Measurements from ENCODE around the gene HLCS. TPM values are rescaled to one million over a fixed set of nuclear protein-coding genes. Genes with fewer than 3 reads are reported as not detected.

HLCS gene
- total and polyA plus RNA-seq, 7 donors = 3.0 to 26.0 (median 12.5) TPM

- DNase-seq = no peak
- no peak overlapping the region for H3K27ac ChIP-seq
- peaks cover 0 to 17% (median 4%) of the 10 kb centered on the region in 4 donors for H3K36me3 ChIP-seq
- no peak overlapping the region for H3K4me3 ChIP-seq
- TF ChIP-seq POLR2A (IDR thresholded peaks at IDR 0.05) (no peak), CTCF (IDR thresholded peaks at IDR 0.05) (no peak), POLR2AphosphoS5 (IDR thresholded peaks at IDR 0.05) (no peak), EP300 (IDR thresholded peaks at IDR 0.05) (no peak)
- 93 to 94% methylated on average over 4 of the region's 4 CpGs for WGBS, 2 donors
- intact Hi-C loops (cut with DNase I) = no loop called here
- H3K27me3 ChIP-seq = no peaks in the 10 kb centered on the region
- H3K4me1 ChIP-seq = peaks cover 0 to 20% (median 5%) of the 10 kb centered on the region in 4 donors
- H3K9me3 ChIP-seq = no peaks in the 10 kb centered on the region
Measured at GRCh38 chr21:36964398-36964797, 2.1 kb downstream of the HLCS start.

DNA sequence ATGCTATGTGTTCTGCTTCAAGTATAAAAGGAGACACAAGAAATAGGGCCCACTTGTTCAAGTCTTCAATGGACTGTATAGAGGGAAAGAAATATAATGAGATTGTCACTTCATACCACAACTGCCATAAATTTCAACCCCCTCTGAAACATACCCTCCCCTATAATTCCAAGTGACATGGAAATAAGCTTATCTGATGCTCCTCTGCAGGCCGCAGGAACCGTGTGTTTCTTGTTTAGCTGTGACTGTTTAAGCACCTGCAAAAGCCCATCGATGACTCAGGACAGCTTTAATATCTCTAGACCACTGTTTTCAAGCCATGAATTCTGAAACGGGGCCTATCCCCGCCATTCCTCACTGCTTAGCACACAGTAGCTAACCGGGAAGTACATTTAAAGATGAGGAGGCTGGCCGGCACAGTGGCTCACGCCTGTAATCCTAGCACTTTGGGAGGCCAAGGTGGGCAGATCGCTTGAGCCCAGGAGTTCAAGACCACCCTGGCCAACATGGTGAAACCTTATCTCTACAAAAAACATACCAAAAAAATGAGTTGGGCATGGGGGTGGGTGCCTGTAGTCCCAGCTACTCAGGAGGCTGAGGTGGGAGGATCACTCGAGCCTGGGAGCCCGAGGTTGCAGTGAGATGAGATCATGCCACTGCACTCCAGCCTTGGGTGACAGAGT is 4.2 kb downstream of the HLCS start:
- intact Hi-C loops (cut with DNase I) = no loop called here
- WGBS, 2 donors = 88 to 94% methylated on average over 11 of the region's 11 CpGs

DNA sequence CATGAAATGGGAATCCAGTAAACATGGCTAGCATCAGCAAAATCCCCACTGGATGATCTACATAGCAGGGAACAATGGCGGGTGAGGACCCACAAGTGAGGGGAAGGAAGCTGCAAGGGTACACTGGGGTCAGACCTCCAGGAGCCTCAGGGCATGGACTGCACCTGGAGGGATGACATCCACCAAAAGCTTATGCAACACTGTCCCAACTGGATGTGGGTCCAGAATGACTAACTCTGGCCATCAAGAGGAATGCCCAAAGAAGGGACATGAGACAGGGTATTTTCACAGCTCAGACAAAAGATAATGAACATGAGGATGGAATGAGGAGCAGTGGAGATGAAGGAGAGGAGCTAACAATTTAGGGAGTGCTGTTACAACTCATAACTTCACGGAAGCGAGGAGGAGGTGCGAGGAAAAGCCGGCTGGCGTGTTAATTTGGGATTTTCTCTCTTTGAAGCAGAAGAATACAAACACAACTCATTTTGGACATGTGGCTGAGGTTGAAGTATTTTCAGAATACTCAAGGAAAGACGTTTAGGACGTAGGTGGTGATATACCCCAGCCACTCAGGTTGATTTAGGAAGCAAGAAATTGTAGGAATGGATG is 5.7 kb downstream of the HLCS start:
- H3K4me1 ChIP-seq = peaks cover 0 to 8% (median 4%) of the 10 kb centered on the region in 4 donors
- DNase-seq = no peak
- no peaks in the 10 kb centered on the region for H3K9me3 ChIP-seq
- peaks cover 0 to 33% (median 4%) of the 10 kb centered on the region in 4 donors for H3K36me3 ChIP-seq
- WGBS, 2 donors = 96% methylated on average over 8 of the region's 8 CpGs
- H3K4me3 ChIP-seq = no peak overlapping the region
- H3K27ac ChIP-seq = no peak overlapping the region
- intact Hi-C loops (cut with DNase I) = no loop called here
- H3K27me3 ChIP-seq = no peaks in the 10 kb centered on the region
- TF ChIP-seq EP300 (IDR thresholded peaks at IDR 0.05) (no peak), POLR2AphosphoS5 (IDR thresholded peaks at IDR 0.05) (no peak), CTCF (IDR thresholded peaks at IDR 0.05) (no peak), POLR2A (IDR thresholded peaks at IDR 0.05) (no peak)

More for the DNA sequence above, 4.2 kb downstream of the HLCS start:
- no peaks in the 10 kb centered on the region for H3K9me3 ChIP-seq
- no peak for DNase-seq
- no peak for TF ChIP-seq EP300 (IDR thresholded peaks at IDR 0.05)
- TF ChIP-seq POLR2A (IDR thresholded peaks at IDR 0.05) = no peak
- no peak for TF ChIP-seq CTCF (IDR thresholded peaks at IDR 0.05)
- no peak for TF ChIP-seq POLR2AphosphoS5 (IDR thresholded peaks at IDR 0.05)
- H3K27me3 ChIP-seq = no peaks in the 10 kb centered on the region
- no peak overlapping the region for H3K27ac ChIP-seq
- H3K36me3 ChIP-seq = peaks cover 0 to 23% (median 4%) of the 10 kb centered on the region in 4 donors
- H3K4me3 ChIP-seq = no peak overlapping the region
- H3K4me1 ChIP-seq = peaks cover 0 to 17% (median 5%) of the 10 kb centered on the region in 4 donors

DNA sequence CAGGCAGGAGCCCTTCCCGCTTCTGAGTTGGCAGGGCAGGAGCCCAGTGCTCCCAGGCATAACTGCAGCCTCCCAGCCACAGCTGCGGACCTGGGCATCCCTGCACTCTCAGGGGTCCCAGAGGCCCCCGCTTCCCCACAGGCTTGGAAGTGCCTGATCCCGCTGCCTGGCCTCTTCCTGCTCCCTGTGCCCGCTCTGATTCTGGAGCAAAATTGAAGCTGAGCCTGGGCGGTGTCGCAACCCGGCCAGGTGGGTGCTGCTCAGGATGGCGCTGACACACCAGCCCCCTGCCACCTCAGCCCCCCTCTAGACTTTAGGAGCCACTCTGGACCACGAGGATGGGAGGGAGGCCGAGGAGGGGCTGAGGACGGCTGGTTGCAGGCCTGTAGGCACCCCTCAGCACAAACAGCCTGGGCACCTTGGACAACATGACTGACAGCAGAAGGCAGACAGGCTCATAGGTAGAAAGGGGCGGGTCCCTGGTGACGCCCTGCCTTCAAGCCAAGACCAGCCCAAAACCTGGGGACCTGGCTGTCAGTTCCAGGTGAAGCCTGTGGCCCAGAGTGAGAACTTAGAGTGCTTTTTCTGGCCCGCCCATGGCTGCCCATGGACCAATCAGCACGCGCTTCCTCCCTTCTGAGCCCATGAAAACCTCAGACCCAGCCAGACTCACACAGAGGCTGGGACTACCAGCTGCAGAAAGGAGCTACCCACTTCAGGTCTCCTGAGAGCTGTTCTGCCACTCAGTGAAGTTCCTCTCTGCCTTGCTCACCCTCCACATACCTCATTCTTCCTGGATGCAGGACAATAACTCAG is 7.2 kb downstream of the HLCS start:
- H3K4me3 ChIP-seq = no peak overlapping the region
- no peaks in the 10 kb centered on the region for H3K9me3 ChIP-seq
- H3K27ac ChIP-seq = no peak overlapping the region
- no peak for DNase-seq
- H3K27me3 ChIP-seq = no peaks in the 10 kb centered on the region
- 94 to 97% methylated on average over 17 of the region's 17 CpGs for WGBS, 2 donors
- intact Hi-C loops (cut with DNase I) = no loop called here
- TF ChIP-seq EP300 (IDR thresholded peaks at IDR 0.05) (no peak), POLR2A (IDR thresholded peaks at IDR 0.05) (no peak), CTCF (IDR thresholded peaks at IDR 0.05) (no peak), POLR2AphosphoS5 (IDR thresholded peaks at IDR 0.05) (no peak)
- peaks cover 0 to 38% (median 4%) of the 10 kb centered on the region in 4 donors for H3K36me3 ChIP-seq
- H3K4me1 ChIP-seq = no peaks in the 10 kb centered on the region

Measured in sigmoid colon (tissue), 7 donors.